ENCODE measurements around the gene IFI27L1. TPM values are rescaled to one million over a fixed set of nuclear protein-coding genes. Genes with fewer than 3 reads are reported as not detected.

Gene IFI27L1
- total and polyA plus RNA-seq, 2 donors (not counting 3 experiments of a cell fraction or from before 2014, with no cell fraction given) = 31.1 to 38.1 TPM

DNA sequence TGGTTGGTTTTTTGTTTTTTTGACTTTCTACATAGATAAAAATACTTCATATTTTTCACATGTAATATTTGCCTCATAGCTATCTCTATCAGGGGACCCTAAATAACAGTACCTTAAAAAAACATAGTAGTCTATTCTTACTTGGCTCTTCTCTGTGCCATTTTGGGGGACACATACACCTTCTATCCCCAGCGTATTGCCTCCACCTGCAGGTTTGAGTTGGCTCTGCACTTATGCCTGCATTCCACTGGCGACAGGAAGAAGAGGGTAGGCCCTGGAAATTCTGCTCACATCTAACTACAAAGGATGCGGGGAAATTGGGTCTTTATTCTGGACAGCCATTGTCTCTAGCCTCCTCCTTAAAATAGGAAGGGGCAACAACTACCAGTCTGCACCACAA lies 62.1 kb downstream of the IFI27L1 start:
- H3K4me3 ChIP-seq (replicated peaks in 1 of 3; ENCODE audit: insufficient read depth in 1 of 3, low read depth in 1 of 3, low read length in 3 of 3) = no peak overlapping the region
- no peaks in the 10 kb centered on the region for H3K36me3 ChIP-seq (ENCODE audit: control insufficient read depth in 2 of 2, extremely low read depth in 1 of 2, insufficient read depth in 2 of 2, low read length in 2 of 2)
- ChIA-PET CTCF (interaction anchor here (0.7 to 3.8 kb wide), 7 partner anchors 11 to 203 kb away, joined by 3 to 46 read pairs (median 5); no protein-coding TSS in a partner anchor), POLR2A (no interaction called here)
- TF ChIP-seq, protein P1, sequence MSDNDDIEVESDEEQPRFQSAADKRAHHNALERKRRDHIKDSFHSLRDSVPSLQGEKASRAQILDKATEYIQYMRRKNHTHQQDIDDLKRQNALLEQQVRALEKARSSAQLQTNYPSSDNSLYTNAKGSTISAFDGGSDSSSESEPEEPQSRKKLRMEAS (IDR thresholded peaks at IDR 0.05; ENCODE audit: insufficient read depth, insufficient read length) = no peak
- TF ChIP-seq, protein P2, sequence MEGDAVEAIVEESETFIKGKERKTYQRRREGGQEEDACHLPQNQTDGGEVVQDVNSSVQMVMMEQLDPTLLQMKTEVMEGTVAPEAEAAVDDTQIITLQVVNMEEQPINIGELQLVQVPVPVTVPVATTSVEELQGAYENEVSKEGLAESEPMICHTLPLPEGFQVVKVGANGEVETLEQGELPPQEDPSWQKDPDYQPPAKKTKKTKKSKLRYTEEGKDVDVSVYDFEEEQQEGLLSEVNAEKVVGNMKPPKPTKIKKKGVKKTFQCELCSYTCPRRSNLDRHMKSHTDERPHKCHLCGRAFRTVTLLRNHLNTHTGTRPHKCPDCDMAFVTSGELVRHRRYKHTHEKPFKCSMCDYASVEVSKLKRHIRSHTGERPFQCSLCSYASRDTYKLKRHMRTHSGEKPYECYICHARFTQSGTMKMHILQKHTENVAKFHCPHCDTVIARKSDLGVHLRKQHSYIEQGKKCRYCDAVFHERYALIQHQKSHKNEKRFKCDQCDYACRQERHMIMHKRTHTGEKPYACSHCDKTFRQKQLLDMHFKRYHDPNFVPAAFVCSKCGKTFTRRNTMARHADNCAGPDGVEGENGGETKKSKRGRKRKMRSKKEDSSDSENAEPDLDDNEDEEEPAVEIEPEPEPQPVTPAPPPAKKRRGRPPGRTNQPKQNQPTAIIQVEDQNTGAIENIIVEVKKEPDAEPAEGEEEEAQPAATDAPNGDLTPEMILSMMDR (IDR thresholded peaks at IDR 0.05; ENCODE audit: extremely low read depth in 1 of 2, insufficient read depth in 1 of 2, low read depth in 1 of 2, low read length in 2 of 2) = peak in 1 of 2 donors; percentile 23
- H3K9me3 ChIP-seq (replicated peaks; ENCODE audit: control insufficient read depth, insufficient read depth, low read length) = no peaks in the 10 kb centered on the region
- FAIRE-seq = no peak
- intact Hi-C loops (cut with micrococcal nuclease) = no loop called here
- H3K9ac ChIP-seq (replicated peaks; ENCODE audit: extremely low read depth, insufficient read depth, low read length) = no peak overlapping the region
- H3K27me3 ChIP-seq (ENCODE audit: control insufficient read depth in 2 of 2, insufficient read depth in 2 of 2, low read length in 2 of 2) = no peaks in the 10 kb centered on the region
- H3K79me2 ChIP-seq (ENCODE audit: control insufficient read depth, insufficient read depth, low read length) = no peaks in the 10 kb centered on the region
- BruUV-seq (replicated peaks) = no TSS peak
- H3K4me1 ChIP-seq (ENCODE audit: control insufficient read depth, extremely low read depth, insufficient read depth, low read length) = no peaks in the 10 kb centered on the region
- H3K4me2 ChIP-seq (ENCODE audit: insufficient read depth, low read length) = no peak overlapping the region
- H4K20me1 ChIP-seq (replicated peaks; ENCODE audit: control insufficient read depth, extremely low read depth, insufficient read depth, low read length) = no peaks in the 10 kb centered on the region
- no peak overlapping the region for H3K27ac ChIP-seq (ENCODE audit: insufficient read depth, low read depth, low read length)
- dilution Hi-C loops (cut with MboI; ENCODE audit: extremely low pct_ligation_motif_present, low sequenced_read_pairs) = no loop called here
- DNase-seq (ENCODE audit: low read depth, low spot score) = no peak
- no peak overlapping the region for H2AFZ ChIP-seq (ENCODE audit: low read depth, low read length)
- H3K9me1 ChIP-seq (replicated peaks; ENCODE audit: control insufficient read depth, extremely low read depth, insufficient read depth, low read length) = no peaks in the 10 kb centered on the region

DNA sequence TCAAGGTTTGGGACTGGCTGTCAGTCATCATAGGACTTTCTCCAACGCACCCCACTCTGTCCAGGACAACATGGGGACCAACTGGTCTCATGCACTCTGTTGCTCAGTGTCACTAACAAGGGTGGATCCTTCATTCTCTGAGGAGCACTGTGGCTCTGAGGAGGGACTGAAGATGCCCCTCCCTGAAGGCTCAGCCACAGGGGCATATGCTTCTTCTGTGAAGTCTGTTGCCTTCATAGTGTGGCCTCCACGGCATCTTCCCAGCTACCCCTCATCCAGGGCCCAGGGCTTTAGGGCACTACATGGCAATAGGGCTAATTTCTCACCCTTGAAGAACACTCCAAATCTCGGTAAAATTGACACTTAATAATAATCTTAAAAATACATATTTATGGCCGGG lies 62.6 kb downstream of the IFI27L1 start:
- DNase-seq (ENCODE audit: low read depth, low spot score) = no peak
- Histone ChIP-seq H3K4me3 (replicated peaks in 1 of 3; ENCODE audit: insufficient read depth in 1 of 3, low read depth in 1 of 3, low read length in 3 of 3) (no peak overlapping the region), H4K20me1 (replicated peaks; ENCODE audit: control insufficient read depth, extremely low read depth, insufficient read depth, low read length) (no peaks in the 10 kb centered on the region), H3K36me3 (ENCODE audit: control insufficient read depth in 2 of 2, extremely low read depth in 1 of 2, insufficient read depth in 2 of 2, low read length in 2 of 2) (no peaks in the 10 kb centered on the region), H3K27me3 (ENCODE audit: control insufficient read depth in 2 of 2, insufficient read depth in 2 of 2, low read length in 2 of 2) (no peaks in the 10 kb centered on the region), H2AFZ (ENCODE audit: low read depth, low read length) (no peak overlapping the region), H3K9me3 (replicated peaks; ENCODE audit: control insufficient read depth, insufficient read depth, low read length) (no peaks in the 10 kb centered on the region), H3K4me2 (ENCODE audit: insufficient read depth, low read length) (no peak overlapping the region), H3K79me2 (ENCODE audit: control insufficient read depth, insufficient read depth, low read length) (no peaks in the 10 kb centered on the region), H3K4me1 (ENCODE audit: control insufficient read depth, extremely low read depth, insufficient read depth, low read length) (no peaks in the 10 kb centered on the region), H3K9ac (replicated peaks; ENCODE audit: extremely low read depth, insufficient read depth, low read length) (no peak overlapping the region), H3K27ac (ENCODE audit: insufficient read depth, low read depth, low read length) (no peak overlapping the region), H3K9me1 (replicated peaks; ENCODE audit: control insufficient read depth, extremely low read depth, insufficient read depth, low read length) (no peaks in the 10 kb centered on the region)
- ChIA-PET POLR2A (no interaction called here), CTCF (interaction anchor here (1.2 to 3.8 kb wide), 3 partner anchors 11 to 107 kb away, joined by 4 to 46 read pairs (median 42); no protein-coding TSS in a partner anchor)
- no TSS peak for BruUV-seq (replicated peaks)
- TF ChIP-seq, protein P1 (IDR thresholded peaks at IDR 0.05; ENCODE audit: insufficient read depth, insufficient read length) = no peak
- no peak for TF ChIP-seq EZH2 (IDR thresholded peaks at IDR 0.05; ENCODE audit: borderline replicate concordance, low read depth, low read length, severe bottlenecking)
- no peak for TF ChIP-seq MYC (IDR thresholded peaks at IDR 0.05; ENCODE audit: low read depth, low read length)
- TF ChIP-seq, protein P2 (IDR thresholded peaks at IDR 0.05; ENCODE audit: extremely low read depth in 1 of 2, insufficient read depth in 1 of 2, low read depth in 1 of 2, low read length in 2 of 2) = no peak
- no peak for TF ChIP-seq JUN (IDR thresholded peaks at IDR 0.05; ENCODE audit: borderline replicate concordance, insufficient read depth, insufficient read length, low read depth)
- TF ChIP-seq POLR2A (IDR thresholded peaks at IDR 0.05; ENCODE audit: low read depth, low read length) = no peak
- TF ChIP-seq POLR2AphosphoS5 (IDR thresholded peaks at IDR 0.05; ENCODE audit: insufficient read depth, low read depth, low read length) = no peak
- no peak for TF ChIP-seq FOS (IDR thresholded peaks at IDR 0.05; ENCODE audit: borderline replicate concordance, insufficient read depth, low read length)
- TF ChIP-seq GATA2 (IDR thresholded peaks at IDR 0.05; ENCODE audit: insufficient read depth, insufficient read length, low read depth, low read length) = no peak
- intact Hi-C loops (cut with micrococcal nuclease) (no loop called here), dilution Hi-C loops (cut with MboI; ENCODE audit: extremely low pct_ligation_motif_present, low sequenced_read_pairs) (no loop called here)
- no peak for FAIRE-seq

All from endothelial cell of umbilical vein (primary cell).